ENCODE data around the gene GNG4.
"Not testable (repeated sequence)": the region's sequence is repeated elsewhere in the genome, so short reads cannot be mapped to it uniquely, and the experiment has no call there.

- not testable (repeated sequence) for TF ChIP-seq CTCF (IDR thresholded peaks at IDR 0.05; ENCODE audit: poor library complexity); EZH2 (IDR thresholded peaks at IDR 0.05; ENCODE audit: borderline replicate concordance); EZH2phosphoT487 (IDR thresholded peaks at IDR 0.05; ENCODE audit: low read depth, severe bottlenecking, unreplicated experiment)
Observed at GRCh38 chr1:235647537-235647936, 2.0 kb downstream of the GNG4 start.
